Measurements from ENCODE around the gene DOCK7.

DNA sequence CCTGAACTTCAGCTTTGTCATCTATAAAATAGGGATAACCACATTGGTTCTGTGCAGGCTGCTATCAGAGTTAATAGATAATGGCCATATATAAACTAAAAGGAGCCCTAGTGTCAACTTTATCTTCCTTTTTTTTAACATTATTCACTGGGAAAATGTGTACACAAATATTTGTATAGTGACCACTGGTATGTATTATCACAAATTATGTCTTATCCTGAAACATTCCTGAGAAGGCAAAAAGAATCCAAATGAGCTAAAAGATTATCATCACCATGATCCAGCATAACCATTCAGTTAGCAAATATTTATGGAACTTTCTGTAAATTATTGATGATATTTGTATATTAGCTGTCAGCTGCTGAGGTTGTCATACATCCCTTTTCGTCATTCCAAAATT is 74.3 kb downstream of the DOCK7 start:
- TF ChIP-seq, protein P1, sequence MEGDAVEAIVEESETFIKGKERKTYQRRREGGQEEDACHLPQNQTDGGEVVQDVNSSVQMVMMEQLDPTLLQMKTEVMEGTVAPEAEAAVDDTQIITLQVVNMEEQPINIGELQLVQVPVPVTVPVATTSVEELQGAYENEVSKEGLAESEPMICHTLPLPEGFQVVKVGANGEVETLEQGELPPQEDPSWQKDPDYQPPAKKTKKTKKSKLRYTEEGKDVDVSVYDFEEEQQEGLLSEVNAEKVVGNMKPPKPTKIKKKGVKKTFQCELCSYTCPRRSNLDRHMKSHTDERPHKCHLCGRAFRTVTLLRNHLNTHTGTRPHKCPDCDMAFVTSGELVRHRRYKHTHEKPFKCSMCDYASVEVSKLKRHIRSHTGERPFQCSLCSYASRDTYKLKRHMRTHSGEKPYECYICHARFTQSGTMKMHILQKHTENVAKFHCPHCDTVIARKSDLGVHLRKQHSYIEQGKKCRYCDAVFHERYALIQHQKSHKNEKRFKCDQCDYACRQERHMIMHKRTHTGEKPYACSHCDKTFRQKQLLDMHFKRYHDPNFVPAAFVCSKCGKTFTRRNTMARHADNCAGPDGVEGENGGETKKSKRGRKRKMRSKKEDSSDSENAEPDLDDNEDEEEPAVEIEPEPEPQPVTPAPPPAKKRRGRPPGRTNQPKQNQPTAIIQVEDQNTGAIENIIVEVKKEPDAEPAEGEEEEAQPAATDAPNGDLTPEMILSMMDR (IDR thresholded peaks at IDR 0.05) = no peak
- TF ChIP-seq POLR2A (IDR thresholded peaks at IDR 0.05) (no peak), EP300 (IDR thresholded peaks at IDR 0.05) (no peak)

All from ovary (tissue), 3 donors.